HG02763 (cell line): ENCODE measurements around the gene PLA2G4F.

Experiments
- ATAC-seq: cut with Tn5 transposase; IDR thresholded peaks from one replicate; pipeline ENCODE4 v1.9.1; 2021; ENCODE audit warnings: mild to moderate bottlenecking, moderate library complexity; ENCODE audit not compliant: unreplicated experiment

The PLA2G4F gene

DNA sequence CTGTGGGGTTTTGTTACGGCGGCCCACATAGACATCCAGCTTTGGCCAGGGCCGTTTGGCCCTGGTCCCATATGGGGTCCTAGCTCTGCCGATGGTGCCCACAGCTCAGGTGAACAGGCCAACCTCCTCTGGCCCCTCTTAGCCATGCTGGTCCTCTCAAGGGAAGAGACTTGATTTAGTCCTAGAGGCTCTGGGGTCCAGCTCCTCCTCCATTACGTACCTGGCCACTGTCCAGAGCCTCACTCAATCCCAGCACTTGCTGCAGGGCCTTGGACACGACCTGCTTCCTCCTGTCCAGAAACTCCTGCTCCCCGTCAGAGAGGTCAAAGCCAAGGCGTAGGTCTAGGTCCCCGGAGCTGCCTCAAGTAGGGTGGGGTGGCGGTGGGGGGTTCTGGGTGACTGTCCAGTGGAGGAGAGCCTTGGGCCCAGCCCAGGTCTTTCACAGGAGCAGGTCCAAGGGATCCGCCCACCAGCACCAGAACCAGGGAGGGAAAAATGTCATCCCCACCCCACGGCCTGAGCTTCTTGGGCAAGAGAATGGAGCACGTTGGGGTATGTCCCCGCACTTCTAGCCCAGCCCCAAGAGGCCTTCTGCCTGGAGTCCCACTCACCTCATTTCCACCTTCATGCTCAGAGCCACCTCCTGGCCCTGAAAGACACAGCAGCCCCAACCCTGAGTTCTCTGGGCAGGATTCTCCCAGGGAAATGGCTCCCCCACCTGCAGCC lies 6.8 kb downstream of the PLA2G4F start:
- ATAC-seq, result no peak

DNA sequence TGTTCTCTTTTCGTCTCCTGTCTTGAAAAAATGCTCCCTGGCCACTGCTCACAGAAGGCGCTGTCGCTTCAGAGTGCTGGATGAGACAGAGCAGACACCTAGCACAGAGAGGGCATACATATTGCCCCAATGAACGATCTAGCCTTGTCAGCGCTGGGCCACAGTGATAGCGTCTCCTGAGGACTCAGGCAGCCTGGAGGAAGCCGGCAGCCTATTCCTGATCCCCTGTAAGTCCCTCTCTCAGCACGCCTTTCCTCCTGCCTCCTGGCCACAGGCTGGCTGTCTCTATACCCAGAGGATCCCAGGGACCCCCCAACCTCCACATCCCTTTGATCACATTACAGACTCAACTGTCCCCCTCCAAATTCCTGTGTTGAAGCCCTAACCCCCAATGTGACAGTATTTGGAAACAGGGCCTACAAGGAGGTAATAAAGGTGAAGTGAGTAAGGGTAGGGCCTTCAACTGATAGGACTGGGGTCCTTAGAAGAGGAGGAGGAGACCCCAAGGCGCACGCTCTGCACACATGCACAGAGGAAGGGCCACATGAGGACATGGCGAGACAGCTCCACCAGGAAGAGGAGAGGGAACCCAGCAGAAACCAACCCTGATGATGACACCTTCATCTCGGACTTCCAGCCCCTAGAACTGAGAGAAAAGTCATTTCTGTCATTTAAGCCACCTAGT lies 7.5 kb downstream of the PLA2G4F start:
- no peak for ATAC-seq

DNA sequence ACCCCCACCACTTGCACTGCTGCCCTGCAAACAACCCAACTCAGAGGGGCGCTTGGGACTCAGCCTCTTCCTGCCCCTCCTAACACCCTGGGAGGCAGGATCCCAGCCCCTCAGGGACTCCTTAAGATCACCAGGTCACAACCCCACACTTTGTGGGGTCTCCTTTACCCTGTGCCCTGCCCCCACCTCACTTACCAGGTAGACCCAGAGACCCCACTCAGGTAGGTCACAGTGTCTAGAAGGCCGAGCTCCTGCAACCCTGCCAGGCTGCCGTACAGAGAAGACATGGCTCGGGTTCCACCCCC lies 9.1 kb downstream of the PLA2G4F start:
- no peak for ATAC-seq

DNA sequence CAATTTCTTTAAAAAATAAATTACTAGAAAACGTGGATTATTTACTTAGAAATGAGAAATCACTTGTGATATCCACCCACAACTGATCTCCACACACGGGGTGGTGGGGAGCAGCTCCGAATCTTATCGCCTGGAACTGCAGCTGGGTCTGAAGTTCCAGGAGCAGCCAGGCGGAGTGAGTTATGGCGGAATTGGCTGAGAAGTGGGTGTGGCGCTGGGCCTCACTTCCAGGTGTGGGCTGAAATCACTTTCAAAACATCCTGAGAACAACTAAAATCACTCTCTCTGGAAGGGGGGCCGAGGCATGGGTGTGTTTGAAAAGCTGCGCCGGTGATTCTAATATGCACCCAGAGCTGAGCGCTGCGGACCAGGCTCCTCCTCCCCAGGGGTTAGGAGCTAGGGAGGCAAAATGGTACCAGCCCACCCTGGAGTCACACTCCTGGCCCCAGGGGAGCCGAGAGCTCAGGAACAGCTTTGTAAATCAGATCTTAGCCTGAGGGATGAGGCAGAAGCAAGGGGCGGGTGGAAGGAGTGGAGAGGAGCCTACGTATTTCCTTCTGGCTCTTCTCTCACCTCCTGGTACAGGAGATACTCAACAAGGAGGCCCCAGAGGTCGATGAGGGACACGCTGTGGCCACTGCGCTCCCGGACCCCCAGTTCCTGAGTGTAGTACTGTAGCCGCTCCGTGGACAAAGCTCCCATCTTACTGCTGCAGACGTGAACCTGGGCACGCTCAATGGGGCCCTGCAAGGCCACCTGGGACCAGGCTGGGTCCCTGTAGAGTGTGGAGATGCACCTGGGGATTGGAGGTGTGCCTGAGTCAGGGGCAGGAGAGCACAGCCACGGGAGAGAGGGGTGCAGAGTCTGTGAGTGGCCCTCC lies 9.6 kb downstream of the PLA2G4F start:
- ATAC-seq, result no peak

DNA sequence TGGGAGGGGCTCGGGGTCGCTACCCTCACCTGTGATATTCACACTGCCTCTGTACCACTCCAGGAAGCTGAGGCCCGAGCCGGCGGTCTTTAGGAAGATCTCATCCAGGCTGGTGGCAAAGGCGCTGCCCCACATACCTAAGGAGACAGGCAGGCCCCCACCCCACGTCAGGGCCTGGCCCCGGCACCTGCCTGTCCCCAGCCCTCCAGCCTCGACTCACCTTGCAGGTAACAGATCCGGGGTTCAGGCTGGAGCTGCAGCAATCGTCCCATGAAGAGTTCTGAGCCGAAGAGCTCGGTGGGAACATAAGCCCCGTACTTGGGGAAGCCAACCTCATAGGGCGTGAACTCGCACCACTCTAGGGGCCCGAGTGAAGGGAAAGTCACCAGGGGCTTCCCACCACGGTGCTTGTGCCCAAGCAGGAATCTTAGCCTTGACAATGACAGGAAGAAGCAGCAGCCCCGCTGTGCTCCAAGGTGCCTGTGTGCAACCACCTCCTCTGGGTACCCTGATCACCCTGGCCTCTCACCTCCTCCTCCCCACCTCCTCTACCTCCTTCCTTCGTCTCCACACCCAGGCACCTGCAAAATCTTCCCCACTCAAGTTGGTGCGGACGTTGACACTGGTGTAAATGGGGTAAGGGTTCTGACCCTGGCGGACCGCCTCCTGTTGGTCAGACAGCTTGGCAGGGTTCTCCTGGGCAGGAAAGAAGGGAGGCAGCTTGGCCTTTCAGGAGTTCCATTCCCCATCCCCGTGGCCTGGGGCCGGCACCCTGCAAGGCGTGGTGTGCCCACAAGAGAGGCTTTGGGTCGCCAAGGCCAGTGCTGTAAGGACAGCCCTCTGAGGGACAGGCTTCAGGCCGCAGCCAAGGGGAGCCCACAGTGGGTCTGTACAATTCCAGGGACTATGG lies 10.6 kb downstream of the PLA2G4F start:
- ATAC-seq, result no peak

DNA sequence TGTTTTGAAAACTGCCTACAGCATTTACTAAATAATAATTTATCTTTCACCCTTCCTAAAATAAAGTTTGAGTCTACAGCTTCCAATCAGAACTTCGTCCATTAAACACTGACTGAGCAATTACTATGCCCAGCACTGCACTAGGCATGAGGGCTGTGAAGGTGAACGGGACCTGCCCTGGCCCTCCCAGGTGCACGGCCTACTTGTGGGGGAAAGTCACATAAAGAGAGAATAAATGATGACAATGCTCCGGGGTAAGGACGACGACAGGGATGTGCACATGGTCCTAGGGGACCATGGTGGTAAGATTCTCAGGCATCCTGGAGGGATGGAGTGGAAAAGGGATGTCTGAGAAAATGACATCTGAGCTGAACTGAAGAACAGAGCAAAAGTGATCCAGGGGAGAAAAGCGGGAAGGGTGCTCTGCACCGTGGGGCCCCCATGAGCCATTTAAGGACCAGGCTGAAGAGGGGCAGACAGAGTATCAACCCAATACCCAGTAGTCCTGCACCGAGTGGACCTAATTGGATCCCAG lies 11.5 kb downstream of the PLA2G4F start:
- ATAC-seq, result no peak

DNA sequence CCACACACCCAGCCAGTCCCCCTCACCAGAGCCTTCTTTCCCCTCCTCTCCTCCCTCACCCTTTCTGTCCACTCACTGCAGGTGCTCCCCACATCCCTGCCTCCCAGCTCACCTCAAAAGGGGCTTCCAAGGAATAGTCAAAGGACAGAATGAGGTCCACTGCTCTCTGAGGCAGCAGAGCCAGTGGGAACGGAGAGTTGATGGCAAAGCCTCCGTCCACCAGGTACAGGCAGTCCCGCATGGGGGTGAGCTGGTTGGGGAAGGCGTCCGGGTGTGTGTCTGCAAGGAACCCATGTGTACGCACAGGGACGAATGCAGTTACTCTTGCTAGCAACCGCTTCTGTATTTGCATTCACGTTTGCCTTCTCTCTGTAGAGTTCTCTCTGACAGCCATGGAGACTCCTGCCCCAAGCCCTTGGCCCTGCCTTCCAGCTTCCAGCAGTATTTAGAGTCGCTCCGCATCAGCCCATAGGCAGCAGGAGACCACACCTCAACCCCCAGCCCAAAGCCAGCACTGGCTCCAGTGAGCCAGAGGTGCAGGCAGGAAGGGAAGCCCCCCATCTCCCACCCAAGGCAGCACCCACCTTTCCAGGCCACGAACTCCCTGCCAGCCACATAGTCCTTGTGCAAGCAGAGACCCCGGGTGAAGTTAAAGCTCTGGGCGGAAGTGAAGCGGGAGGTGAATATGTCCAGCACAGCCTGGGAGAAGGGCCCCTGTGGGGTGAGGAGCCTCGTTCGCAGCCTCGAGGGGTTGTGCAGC lies 12.4 kb downstream of the PLA2G4F start:
- ATAC-seq, result no peak

DNA sequence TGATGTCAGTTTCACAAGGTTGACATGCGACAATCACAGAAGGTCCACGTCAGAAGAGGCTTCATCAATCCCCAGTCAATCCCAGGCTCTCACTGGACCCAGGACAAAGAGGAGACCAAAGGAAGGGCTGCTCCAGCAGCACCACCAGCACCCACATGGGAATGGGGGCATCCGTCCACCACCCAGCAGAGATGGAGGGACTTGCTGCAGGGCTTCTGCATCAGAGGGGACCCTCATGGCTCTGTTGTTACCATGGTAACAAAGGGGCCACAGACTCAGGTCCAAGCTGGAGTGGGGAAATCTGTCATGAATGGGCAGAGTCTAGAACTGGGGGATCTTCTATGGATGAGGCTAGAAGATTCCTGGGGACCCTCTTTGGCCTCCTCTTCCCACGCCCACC lies 13.1 kb downstream of the PLA2G4F start:
- no peak for ATAC-seq

DNA sequence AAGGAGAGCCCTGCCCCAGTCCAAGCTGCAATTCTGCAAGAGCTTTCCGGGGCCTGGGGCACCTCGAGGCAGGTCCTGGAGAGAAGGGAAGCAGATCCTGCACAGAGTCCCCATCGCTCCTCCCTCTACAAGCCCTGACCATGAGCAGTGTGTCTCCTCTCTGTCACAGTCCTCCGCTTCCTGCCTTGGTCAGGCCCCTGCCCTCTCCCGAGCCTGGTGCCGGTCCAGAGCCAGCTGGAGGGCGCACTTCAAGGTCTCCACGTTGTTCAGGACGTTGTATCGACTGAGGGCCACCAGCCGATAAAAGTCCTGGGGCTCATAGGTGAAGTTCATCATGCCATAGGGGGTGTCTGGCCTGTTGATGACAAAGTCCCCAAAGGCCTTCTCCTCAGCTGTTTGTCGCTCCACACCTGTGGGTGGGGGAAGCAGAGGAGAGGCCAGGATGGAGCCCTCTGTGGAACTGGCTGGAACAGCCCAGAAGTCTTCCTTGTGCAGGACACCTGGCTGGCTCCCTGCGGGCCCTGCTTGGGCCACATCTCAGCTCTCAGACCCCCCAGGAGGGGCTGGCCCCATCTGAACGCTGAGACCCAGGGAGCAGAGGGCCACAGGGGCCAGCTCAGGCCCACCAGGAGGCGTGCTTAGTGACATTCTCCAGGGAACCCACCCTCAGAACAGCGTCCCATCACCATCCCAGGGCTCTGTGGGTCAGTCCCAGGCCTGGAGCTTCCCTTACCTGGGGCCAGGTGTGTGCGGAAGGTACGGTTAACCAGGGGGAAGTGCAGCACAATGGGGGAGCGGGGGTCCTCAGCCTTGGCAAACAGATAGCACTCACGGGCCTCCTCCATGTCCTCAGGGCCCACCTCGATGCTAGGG lies 14.4 kb downstream of the PLA2G4F start:
- no peak for ATAC-seq

DNA sequence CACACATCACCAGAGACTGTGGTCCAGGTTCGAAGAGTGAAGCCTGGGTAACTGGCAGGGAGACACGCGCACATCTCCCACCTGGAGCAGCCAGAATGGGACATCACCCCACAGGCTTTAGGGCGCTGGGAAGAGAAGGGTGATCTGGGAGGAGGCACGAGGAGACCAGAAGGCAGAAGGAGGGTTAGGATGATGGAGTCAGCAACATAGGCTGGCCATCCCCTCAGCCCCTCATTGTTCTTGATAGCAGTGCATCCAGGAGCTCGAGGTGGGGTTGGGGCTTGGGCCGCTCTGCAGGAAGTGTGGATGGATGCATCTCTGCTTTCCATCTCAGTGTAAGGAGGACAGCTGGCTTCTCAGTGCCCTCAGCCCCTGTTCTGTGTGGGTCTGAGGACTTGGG lies 15.2 kb downstream of the PLA2G4F start:
- ATAC-seq, result no peak

DNA sequence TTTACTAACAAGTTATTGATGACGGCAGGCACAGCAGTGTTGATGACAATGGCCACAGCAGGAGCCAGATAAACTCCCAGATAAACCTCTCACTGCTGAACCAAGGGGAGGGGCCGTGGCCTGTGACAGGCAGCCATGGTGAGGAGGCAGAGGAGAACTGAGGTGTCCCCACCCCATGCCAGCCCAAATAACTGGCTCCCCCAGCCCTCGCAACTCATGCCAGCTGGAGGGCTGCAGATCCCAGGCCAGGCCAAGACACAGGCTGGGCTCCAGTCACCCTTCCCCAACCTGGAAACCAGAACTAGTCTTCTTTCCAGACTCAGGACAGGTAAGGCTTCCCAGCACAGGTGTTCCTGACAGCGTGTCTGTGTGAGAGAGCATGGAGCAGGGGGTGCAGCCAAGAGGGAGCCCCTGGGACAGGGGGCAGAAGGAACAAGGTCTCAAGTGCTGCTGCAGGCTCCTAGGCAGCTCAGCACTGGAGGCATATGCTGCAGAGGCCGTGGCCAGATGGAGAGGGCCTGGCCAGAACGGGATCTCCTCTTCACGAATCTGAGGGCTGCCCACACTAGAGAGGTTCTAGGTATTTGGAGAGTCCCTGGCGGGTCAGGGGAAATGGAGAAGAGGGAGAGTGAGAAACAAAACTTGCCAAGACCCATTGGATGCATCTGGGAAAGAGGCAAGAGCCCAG lies 15.9 kb downstream of the PLA2G4F start:
- ATAC-seq, result no peak

DNA sequence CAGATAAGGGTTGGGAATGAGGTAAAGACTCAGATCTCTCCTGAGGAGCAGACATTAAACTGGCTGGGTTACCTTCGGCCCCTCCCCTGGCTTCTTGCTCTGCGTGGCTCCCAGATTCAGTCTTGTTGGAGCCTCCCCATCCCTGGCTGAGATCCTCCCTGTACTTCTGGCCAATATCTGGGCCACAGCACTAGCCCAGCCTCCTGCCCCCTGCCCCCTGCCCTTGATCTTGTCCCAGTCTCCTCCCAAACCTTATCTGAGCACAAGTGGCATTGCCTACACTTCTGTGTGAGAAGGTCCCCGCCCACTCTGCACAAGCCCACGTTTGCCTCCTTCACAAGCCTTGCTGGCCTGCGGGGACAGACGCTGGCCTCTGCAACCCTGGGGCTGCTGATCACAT lies 16.8 kb downstream of the PLA2G4F start:
- no peak for ATAC-seq

DNA sequence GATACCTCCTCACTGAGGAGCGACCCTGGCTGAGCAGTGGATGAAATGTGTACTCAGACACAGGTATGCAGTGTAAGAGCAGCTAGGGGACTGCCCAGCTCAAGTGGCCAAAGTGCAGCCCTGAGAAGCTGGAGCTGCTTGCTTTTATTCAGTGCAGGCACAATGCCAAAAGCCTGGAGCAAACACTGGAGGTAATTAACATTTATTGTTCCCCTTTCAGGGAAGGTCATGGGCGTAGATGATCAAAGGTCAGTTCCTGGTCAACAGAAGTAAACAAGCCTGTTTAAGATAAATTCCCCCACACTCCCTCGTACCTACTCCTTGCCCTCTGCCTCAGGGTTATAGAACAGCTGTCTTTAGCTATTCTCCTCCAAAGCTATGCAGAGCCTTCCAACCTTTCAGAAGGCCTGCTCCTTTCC lies 17.5 kb downstream of the PLA2G4F start:
- no peak for ATAC-seq

DNA sequence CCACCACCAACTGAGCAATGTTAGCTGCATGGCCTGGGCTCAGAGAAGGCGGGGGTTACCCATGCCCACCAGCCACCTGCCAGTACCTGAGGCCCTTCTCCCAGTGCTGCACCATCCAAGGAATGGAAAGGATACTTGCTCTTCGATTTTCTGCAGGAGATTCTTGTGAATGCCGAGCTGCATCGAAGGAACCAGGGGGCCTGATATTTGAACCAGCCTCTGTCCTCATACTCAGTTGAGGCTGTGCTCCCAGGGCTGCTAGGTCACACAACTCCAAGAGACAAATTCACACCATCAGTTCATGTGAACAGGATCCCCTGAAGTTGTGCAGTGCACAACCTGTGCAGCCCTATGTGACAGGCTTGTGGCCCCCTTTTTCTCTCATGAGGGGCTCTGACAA lies 18.0 kb downstream of the PLA2G4F start:
- ATAC-seq, result no peak

DNA sequence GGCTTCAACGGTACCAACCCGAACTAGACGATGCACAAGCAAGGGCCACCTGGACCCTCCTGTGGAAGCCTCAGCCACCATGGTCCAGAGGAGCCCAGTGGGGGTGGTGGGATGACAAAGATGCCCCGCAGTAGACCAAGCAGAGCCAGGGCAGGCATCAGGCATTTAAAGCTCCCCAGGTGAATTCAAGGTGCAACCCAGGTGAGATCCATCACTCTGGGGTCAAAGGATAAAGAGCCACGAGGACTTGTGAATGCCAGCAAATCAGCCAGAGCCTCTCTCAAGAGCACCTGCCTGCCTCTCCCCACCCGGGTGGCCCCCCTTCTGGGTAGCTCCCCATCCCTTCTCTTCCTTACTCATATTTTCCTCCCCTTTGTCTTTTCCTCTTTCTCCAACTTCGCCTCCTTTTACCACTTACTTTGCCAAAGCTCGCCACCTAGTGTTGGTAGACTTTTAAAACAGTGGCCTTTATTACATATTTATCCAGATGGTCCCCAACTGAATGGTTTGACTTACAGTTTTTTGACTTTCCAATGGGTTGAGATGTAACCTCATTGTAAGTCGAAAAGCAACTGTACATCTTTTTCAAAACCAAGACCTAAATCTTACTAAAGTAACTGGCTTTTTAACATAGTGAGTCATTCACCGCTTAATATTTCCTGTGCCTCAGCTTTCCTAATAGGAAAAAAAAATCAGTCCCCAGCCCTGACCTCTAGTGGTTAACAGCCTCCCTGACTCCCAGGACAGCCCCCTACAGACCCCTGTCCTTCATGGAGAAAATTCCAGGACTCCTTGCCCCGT lies 18.8 kb downstream of the PLA2G4F start:
- no peak for ATAC-seq

DNA sequence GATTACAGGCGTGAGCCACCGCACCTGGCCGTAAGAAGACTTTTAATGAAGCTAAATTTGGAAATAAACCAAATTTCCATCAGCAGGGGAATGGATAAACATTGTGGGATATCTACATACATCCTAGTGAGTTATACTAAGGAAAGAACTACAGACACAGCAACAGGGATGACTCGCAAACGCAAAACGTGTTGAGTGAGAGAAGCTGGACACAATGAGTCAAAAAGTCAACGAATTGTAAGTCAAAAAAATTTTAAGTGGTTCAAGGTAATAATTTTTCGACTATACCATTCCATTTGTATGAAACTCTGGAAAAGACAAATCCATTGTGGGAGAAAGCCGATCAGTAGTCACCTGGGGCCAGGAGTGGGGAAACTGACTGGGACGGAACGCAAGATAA lies 19.9 kb downstream of the PLA2G4F start:
- ATAC-seq, result no peak

DNA sequence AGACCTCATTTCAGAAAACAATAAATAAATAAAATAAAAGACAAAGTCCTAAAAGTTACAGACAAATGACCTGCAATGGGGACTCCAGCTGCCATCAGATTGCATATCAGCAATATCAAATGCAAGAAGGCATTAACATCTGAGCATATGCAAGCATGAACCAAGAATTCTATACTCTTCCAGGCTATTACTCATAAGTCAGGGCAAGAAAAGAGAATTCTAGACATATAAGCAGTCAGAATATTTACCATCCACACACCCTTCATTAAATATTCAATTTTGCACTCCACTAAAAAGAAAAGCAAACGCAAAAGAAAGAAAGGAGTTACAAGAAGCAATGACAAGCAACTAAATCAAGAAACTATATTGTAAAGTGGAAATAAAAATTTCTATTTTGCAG lies 21.1 kb downstream of the PLA2G4F start:
- no peak for ATAC-seq
